B cell (primary cell): Measurements from ENCODE around the gene KATNAL1. TPM values are rescaled to one million over a fixed set of nuclear protein-coding genes. Genes with fewer than 3 reads are reported as not detected.

Source experiments
- ATAC-seq: fragments of 200-7000 bp; cut with Tn5 transposase; one replicate; pipeline ENCODE4 v1.10.0; 2021; ENCODE audit warnings: low read depth, mild to moderate bottlenecking, moderate number of reproducible peaks, moderate library complexity
- CTCF ChIA-PET: fragments of 350-600 bp; sonication (Branson Sonifier 250); formaldehyde crosslinking; loops from one replicate; lab custom pipeline; 2021; ENCODE audit warnings: antibody characterized with exemption, inconsistent platforms; lab: Charles Lee
- POLR2A ChIA-PET: fragments of 350-600 bp; sonication (Branson Sonifier 250); formaldehyde crosslinking; loops from one replicate; lab custom pipeline; 2021; ENCODE audit warnings: antibody characterized with exemption; lab: Charles Lee
- DNase-seq: peaks from one replicate; pipeline ENCODE4 v3.0.0; 2013
- H2AFZ ChIP-seq: 2 replicates; pipeline ENCODE4 v1.6.1; 2012; ENCODE audit warnings: mild to moderate bottlenecking, low read depth, low read length; ENCODE audit not compliant: insufficient read depth, poor library complexity, severe bottlenecking
- H3K27ac ChIP-seq, 2 donors: 1 replicate in 1 of 2; 2 replicates in 1 of 2; pipeline ENCODE4 v1.5.1; 2012 to 2013; ENCODE audit warnings: low read length in 2 of 2, mild to moderate bottlenecking in 2 of 2, moderate library complexity in 1 of 2
- H3K27me3 ChIP-seq, 4 experiments: fragments of 200-600 bp in 1 of 4; sonication (generic) in 1 of 4; replicated peaks in 1 of 4; 1 replicate in 2 of 4; 2 replicates in 2 of 4; pipeline versions ENCODE4 v1.6.1 to v1.7.0; 2013 to 2016; ENCODE audit warnings: low read length in 3 of 4, mild to moderate bottlenecking in 2 of 4, mixed read lengths in 1 of 4, moderate library complexity in 1 of 4; ENCODE audit not compliant: insufficient read depth in 4 of 4, control insufficient read depth in 3 of 4; ENCODE audit errors: control extremely low read depth in 1 of 4
- H3K36me3 ChIP-seq, 2 experiments: replicated peaks in 1 of 2; 1 replicate in 1 of 2; 2 replicates in 1 of 2; pipeline versions ENCODE4 v1.6.1 to v1.7.1; 2013; ENCODE audit warnings: low read length in 1 of 2; ENCODE audit not compliant: insufficient read depth in 2 of 2, control insufficient read depth in 1 of 2; ENCODE audit errors: control extremely low read depth in 1 of 2, extremely low read depth in 1 of 2
- H3K4me1 ChIP-seq, 2 donors: fragments of 200-600 bp in 1 of 2; sonication (generic) in 1 of 2; 1 replicate in 1 of 2; 2 replicates in 1 of 2; pipeline versions ENCODE4 v1.5.1 to v1.6.1; 2013 to 2017; ENCODE audit warnings: low read length in 2 of 2; ENCODE audit not compliant: control insufficient read depth in 2 of 2, insufficient read depth in 2 of 2
- H3K4me2 ChIP-seq: replicated peaks from 2 replicates; pipeline ENCODE3; 2012; ENCODE audit warnings: mild to moderate bottlenecking, low read depth, low read length; ENCODE audit not compliant: poor library complexity, severe bottlenecking
- H3K4me3 ChIP-seq, 5 experiments: fragments of 200-600 bp in 1 of 5; sonication (generic) in 1 of 5; 1 replicate in 3 of 5; 2 replicates in 2 of 5; pipeline versions ENCODE4 v1.5.1 to v1.7.0; 2011 to 2016; ENCODE audit warnings: low read length in 4 of 5, mild to moderate bottlenecking in 4 of 5, low read depth in 2 of 5, control low read depth in 1 of 5, moderate library complexity in 1 of 5; ENCODE audit not compliant: insufficient read depth in 1 of 5; ENCODE audit errors: control extremely low read depth in 1 of 5, extremely low read depth in 1 of 5
- H3K79me2 ChIP-seq: fragments of 200-600 bp; sonication (generic); one replicate; pipeline ENCODE4 v1.6.0; 2016; ENCODE audit warnings: low read length; ENCODE audit not compliant: control insufficient read depth, insufficient read depth
- H3K9ac ChIP-seq: fragments of 200-600 bp; sonication (generic); 2 replicates; pipeline ENCODE4 v1.6.1; 2017; ENCODE audit warnings: mild to moderate bottlenecking, low read length, moderate library complexity
- H3K9me3 ChIP-seq, 3 donors: one replicate each; pipeline versions ENCODE4 v1.6.1 to v1.7.1; 2013; ENCODE audit warnings: low read length in 2 of 3; ENCODE audit not compliant: control insufficient read depth in 2 of 3, insufficient read depth in 1 of 3; ENCODE audit errors: control extremely low read depth in 1 of 3
- H4K20me1 ChIP-seq: 2 replicates; pipeline ENCODE4 v1.6.0; 2012; ENCODE audit warnings: mild to moderate bottlenecking, low read length; ENCODE audit not compliant: insufficient read depth, control insufficient read depth, poor library complexity, severe bottlenecking
- H3K27ac Mint-ChIP-seq: one replicate; pipeline ENCODE4 v1.8.0; 2021; ENCODE audit warnings: mixed read lengths
- H3K27me3 Mint-ChIP-seq: one replicate; pipeline ENCODE4 v1.8.0; 2021; ENCODE audit warnings: mixed read lengths
- H3K4me1 Mint-ChIP-seq: one replicate; pipeline ENCODE4 v1.8.0; 2021; ENCODE audit warnings: mixed read lengths
- H3K4me3 Mint-ChIP-seq: one replicate; pipeline ENCODE4 v1.8.0; 2021; ENCODE audit warnings: mixed read lengths
- H3K9me3 Mint-ChIP-seq: one replicate; pipeline ENCODE4 v1.8.0; 2022; ENCODE audit warnings: mixed read lengths; ENCODE audit not compliant: insufficient read depth
- CTCF ChIP-seq: fragments of 200-600 bp; IDR thresholded peaks from one replicate; pipeline ENCODE4 v1.8.0; 2022; ENCODE audit warnings: antibody characterized with exemption, mild to moderate bottlenecking
- EZH2 ChIP-seq: IDR thresholded peaks from 2 replicates; pipeline ENCODE4 v1.6.1; 2012; ENCODE audit warnings: borderline replicate concordance, low read depth, mild to moderate bottlenecking, moderate library complexity, low read length; ENCODE audit not compliant: insufficient read depth, poor library complexity, severe bottlenecking
- WGBS: methylation state at CpG from one replicate; pipeline ENCODE4 v1.1.5; 2013; ENCODE audit warnings: missing lambda C conversion rate; ENCODE audit not compliant: insufficient coverage; 5-methylcytosine and 5-hydroxymethylcytosine counted together
- intact Hi-C: fragments of 100-400 bp; cut with micrococcal nuclease; formaldehyde crosslinking; loops from one replicate; pipeline ENCODE4 v1.10.0; 2022
- polyA plus RNA-seq: library from polyadenylated mRNA; depleted of rRNA; stranded (reverse); fragments of >200 nt; gene quantifications from 2 replicates; pipeline ENCODE4 v1.2.3, GENCODE V29; 2012
- total RNA-seq, 2 donors: library from RNA; stranded (reverse); fragments of 120-200 nt in 1 of 2; gene quantifications; 1 replicate in 1 of 2; 2 replicates in 1 of 2; pipeline versions ENCODE4 v1.2.3 to v1.2.4, GENCODE V29; 2013 to 2022

KATNAL1 gene
- total and polyA plus RNA-seq, 2 donors (not counting 1 experiment from before 2014, with no cell fraction given), result 2.7 to 21.9 TPM

GRCh38 chr13:30194906-30195305, 112.4 kb downstream of the KATNAL1 start:
- TF ChIP-seq EZH2, result no peak
- TF ChIP-seq CTCF, result no peak
- Mint-ChIP-seq H3K27me3 (no peaks in the 10 kb centered on the region), H3K4me1 (peaks cover 8% of the 10 kb centered on the region), H3K27ac (no peak overlapping the region), H3K9me3 (no peaks in the 10 kb centered on the region), H3K4me3 (no peak overlapping the region)
- Histone ChIP-seq H4K20me1 (no peaks in the 10 kb centered on the region), H3K27ac (no peak overlapping the region), H3K4me1 (no peaks in the 10 kb centered on the region), H3K79me2 (no peaks in the 10 kb centered on the region), H3K9ac (no peak overlapping the region), H3K36me3 (no peaks in the 10 kb centered on the region), H2AFZ (no peak overlapping the region), H3K9me3 (no peaks in the 10 kb centered on the region), H3K27me3 (no peaks in the 10 kb centered on the region), H3K4me2 (no peak overlapping the region), H3K4me3 (no peak overlapping the region)
- 100% methylated on average over 1 of the region's 7 CpGs for WGBS
- POLR2A ChIA-PET, result no interaction called here
- ATAC-seq, result no peak
- no peak for DNase-seq
- CTCF ChIA-PET, result interaction anchor here (0.6 kb wide), 1 partner anchor 263 kb away, joined by 3 read pairs; no protein-coding TSS in a partner anchor
- intact Hi-C loops, result no loop called here

GRCh38 chr13:30193279-30194234, 113.8 kb downstream of the KATNAL1 start:
- DNase-seq (no peak), ATAC-seq (no peak)
- no peaks in the 10 kb centered on the region for H3K79me2 ChIP-seq
- H3K27ac ChIP-seq, result no peak overlapping the region
- H3K9ac ChIP-seq, result no peak overlapping the region
- TF ChIP-seq CTCF (no peak), EZH2 (no peak)
- Mint-ChIP-seq H3K4me3 (no peak overlapping the region), H3K27ac (no peak overlapping the region), H3K9me3 (no peaks in the 10 kb centered on the region), H3K4me1 (peaks cover 8% of the 10 kb centered on the region), H3K27me3 (no peaks in the 10 kb centered on the region)
- no peak overlapping the region for H3K4me3 ChIP-seq
- H3K4me2 ChIP-seq, result no peak overlapping the region
- no peaks in the 10 kb centered on the region for H3K9me3 ChIP-seq
- no peaks in the 10 kb centered on the region for H3K27me3 ChIP-seq
- WGBS, result 83% methylated on average over 4 of the region's 11 CpGs
- H3K4me1 ChIP-seq, result no peaks in the 10 kb centered on the region
- H3K36me3 ChIP-seq, result no peaks in the 10 kb centered on the region
- H4K20me1 ChIP-seq, result no peaks in the 10 kb centered on the region
- no peak overlapping the region for H2AFZ ChIP-seq
- intact Hi-C loops, result no loop called here
- POLR2A ChIA-PET, result no interaction called here
- CTCF ChIA-PET, result interaction anchor here (1.2 kb wide), 1 partner anchor 61 kb away, joined by 3 read pairs; no protein-coding TSS in a partner anchor
